NCI-H2227 (cell line): ENCODE results near the gene RD3L.
"Not testable (repeated sequence)": the region's sequence is repeated elsewhere in the genome, so short reads cannot be mapped to it uniquely, and the experiment has no call there.

ENCODE experiments used
- DNase-seq: peaks from one replicate; lab custom pipeline; 2025; ENCODE audit not compliant: unreplicated experiment; lab: John Stamatoyannopoulos, UW

RD3L gene

GRCh38 chr14:103928011-103928890, 14.1 kb downstream of the RD3L start, which contains the start of gene TDRD9:
TSS of gene TDRD9 (plus strand) at chr14:103928456. CDS start at chr14:103928510, 54 bp downstream.
- no peak for DNase-seq

GRCh38 chr14:103927566-103927965, 14.8 kb downstream of the RD3L start:
- DNase-seq: no peak

GRCh38 chr14:103925316-103925715, 17.0 kb downstream of the RD3L start:
- no peak for DNase-seq

DNA sequence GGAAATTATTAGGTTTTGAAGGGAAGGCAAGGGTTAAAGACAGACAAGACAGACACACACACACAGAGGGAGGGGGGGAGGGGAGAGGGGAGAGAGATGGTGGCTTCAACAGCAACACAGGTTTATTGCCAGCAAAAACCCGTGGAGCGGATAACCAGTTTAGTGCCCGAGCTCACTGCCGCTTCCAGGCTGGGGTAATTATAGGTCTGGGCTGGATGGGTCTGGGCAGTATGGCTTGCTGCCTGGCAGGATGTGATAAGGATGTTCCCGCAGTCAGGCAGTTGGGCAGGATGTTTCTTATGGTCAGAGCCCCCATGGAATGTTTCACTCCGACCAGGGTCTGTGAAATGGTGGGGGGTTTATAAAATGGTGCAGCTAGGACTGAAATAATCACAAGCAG, 18.5 kb downstream of the RD3L start:
- DNase-seq: peak; percentile 75

GRCh38 chr14:103921855-103922200, 20.5 kb downstream of the RD3L start:
- DNase-seq: not testable (repeated sequence)

DNA sequence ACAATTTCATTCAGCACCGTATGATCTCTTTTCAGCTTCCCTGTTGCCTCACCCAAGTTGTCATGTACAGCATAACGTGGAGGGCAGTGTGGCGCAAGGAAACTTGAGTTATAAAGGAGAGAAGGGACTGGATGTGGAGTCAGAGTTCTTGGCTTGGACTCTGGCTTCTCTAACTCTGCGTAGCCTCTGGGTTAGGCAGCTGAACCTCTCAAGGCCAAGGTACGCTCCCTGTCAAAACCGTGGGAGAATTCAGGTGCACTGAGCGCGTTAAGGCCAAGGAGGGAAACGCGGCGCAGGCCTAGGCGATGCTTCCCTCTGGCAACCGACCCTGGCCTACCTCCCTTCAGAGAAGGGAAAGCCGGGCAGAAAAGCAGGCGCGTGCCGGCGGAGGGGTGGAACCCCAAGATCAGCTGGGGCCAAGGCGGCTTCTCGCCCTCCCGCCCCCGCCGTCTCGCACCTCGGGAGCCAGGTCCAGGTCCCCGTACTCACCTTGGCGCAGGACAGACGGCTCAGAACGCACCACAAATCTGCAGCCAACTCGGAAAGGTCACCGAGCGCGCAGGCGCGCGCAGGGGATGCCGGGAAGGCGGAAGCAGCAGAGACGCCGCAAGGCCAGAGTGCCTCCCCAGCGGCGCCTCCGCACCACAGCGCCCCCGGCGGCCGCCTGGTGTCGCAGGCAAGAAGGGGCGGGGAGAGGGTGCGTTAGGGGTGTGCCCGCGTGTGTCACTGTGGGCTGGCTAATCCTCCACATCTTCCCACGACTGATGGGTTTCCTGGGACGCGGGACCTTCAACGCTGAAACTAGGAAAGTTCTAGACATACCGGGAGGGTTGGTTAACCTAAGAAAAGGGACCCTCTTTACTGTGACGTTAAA, 21.1 kb downstream of the RD3L start:
- peak; percentile 95 for DNase-seq

DNA sequence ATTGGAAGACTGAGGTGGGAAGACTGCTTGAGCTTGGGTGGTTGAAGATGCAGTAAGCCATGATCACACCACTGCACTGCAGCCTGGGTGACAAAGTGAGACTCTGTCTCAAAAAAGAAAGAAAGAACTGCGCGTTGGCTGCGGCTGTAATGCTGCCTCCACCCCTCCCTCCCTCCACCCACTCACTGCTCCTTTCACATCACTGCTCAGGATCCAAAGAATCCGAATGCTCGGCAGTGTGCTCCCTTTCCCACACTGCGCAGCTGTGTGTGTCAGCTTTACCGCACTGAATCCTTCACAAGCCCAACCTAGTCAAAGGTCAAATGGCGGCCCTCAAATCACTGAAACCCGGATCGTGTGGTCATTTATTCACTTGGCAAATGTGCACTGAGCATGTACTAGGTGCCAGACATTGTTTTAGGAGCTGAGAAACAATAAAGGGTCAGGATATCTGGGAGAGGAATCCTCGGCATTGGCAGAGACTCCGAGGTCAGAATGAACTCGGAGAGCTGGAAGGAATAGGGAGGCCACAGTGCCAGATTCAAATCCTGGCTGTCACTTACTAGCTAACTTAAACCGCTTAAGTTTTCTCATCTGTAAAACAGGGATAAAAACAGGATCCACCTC, 25.6 kb downstream of the RD3L start:
- DNase-seq: no peak

DNA sequence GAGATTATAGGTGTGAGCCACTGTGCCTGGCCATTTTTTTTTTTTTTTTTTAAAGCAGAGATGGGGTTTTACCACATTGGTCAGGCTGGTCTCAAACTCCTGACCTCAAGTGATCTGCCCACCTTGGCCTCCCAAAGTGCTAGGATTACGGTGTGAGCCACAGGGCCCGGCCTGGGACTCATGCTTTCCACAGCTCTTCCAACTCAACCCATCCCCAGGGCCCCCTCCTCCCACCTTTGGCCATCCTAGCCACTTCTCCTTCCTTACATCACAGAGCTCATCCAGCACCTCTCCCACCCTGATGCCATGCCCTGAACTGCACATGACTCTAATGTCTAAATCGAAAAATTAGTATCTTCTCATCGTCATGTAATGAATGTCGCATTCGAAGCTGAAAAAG, 26.7 kb downstream of the RD3L start:
- no peak for DNase-seq

GRCh38 chr14:103910984-103911383, 31.3 kb downstream of the RD3L start:
- no peak for DNase-seq

GRCh38 chr14:103910262-103910935, 31.9 kb downstream of the RD3L start:
- DNase-seq: peak; percentile 91

GRCh38 chr14:103909531-103910261, 32.6 kb downstream of the RD3L start:
- no peak for DNase-seq

GRCh38 chr14:103908580-103908979, 33.7 kb downstream of the RD3L start:
- no peak for DNase-seq

DNA sequence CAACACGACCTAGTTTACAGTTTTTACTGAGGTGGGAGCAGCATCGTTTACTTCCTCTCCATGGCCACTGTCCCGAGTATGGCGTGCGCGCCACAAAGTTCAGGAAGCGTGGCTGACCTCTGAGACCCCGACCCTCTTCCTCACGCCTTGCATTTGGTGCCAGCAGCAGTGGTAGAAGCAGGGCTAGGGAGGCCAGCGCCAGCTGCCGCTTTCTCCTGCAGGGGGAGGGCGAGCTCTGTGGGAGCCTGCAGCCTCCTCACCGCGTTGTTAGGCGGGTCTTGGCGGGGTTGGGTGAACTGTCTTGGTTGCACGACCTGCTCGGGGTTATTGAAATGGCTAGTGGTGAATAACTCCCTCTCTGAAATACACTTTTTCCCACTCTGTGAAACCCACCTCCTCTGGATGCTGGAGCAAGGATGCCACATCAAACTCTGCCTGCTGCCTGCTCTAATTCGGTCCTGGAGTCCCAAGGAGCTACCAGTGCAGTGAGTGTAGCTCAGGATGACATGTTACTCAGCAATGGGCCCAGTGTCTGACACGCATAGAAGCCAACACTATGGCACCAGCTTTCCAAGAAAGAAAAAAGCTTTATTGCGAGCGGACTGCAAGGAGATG, 36.4 kb downstream of the RD3L start:
- DNase-seq: peak; percentile 27

GRCh38 chr14:103904493-103905107, 37.7 kb downstream of the RD3L start:
- no peak for DNase-seq

DNA sequence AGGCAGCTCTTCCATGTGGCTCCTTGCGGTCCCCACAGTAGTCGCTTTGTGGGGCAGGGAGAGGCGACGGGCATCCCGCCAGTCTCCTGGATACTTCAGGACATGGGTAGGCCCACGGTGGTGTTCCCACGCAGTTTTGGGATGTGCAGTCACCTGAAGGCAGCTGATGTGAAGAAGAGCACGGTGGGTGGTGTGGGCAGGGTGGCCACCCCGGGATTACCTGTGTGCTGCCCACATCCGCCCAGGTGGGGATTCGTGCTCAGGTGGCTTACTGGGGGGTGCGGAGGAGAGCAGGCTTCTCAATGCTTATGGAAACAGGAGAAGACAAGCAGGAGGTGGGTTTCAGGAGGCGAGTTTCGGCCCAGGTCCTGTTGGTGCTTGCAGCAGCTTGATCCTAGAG, 42.5 kb downstream of the RD3L start:
- DNase-seq: no peak

- DNase-seq: no peak
Observed at GRCh38 chr14:103899316-103899715, 43.0 kb downstream of the RD3L start.

GRCh38 chr14:103898711-103899110, 43.6 kb downstream of the RD3L start:
- DNase-seq: no peak

DNA sequence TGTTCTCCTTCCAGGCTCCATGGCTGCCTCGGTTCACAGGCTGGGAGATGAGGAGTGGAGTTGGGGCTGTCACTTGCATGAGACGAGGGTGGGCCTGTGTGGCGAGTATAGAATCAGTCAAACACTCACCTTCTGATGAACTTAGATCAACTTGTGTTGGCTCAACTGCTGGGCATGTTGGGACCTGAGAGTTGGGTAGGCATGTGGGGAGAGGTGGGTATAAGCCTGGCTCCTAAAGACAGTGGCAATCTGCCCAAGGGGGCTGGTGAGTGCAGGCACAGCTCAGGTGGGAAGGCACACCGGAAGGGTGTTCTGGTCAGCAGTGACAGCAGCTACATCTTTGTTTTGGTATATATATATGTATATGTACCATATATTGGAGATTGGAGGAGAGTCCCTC, 44.1 kb downstream of the RD3L start:
- no peak for DNase-seq
